Right lobe of liver (tissue), 4 donors: ENCODE results near the gene CNDP1.

Experiments
- CTCF ChIP-seq, 4 donors: fragments of 200-600 bp in 3 of 4; fragments of 450-650 bp in 1 of 4; IDR thresholded peaks; one replicate each; pipeline versions ENCODE4 v1.5.1 to v1.8.0; 2016 to 2022; ENCODE audit warnings: antibody characterized with exemption in 4 of 4, mild to moderate bottlenecking in 2 of 4
- POLR2A ChIP-seq: fragments of 450-650 bp; IDR thresholded peaks from one replicate; pipeline ENCODE4 v1.6.1; 2017; ENCODE audit warnings: antibody characterized with exemption, mild to moderate bottlenecking
- donor health status: DM: no; HTN: no; CAD: no.
- donor health status: DM: no; HTN: no; CAD: no.
- donor health status: DM: no; HTN: yes; CAD: no.

GRCh38 chr18:74521068-74521725, 13.1 kb upstream of the CNDP1 start:
- TF ChIP-seq CTCF (IDR thresholded peaks at IDR 0.05): no peak
- no peak for TF ChIP-seq POLR2A
